ENCODE data around the gene C12orf60.

- TF ChIP-seq CTCF (IDR thresholded peaks at IDR 0.05; ENCODE audit: insufficient read depth, low read depth, low read length) (no peak), EZH2 (IDR thresholded peaks at IDR 0.05; ENCODE audit: insufficient read depth, low read length) (no peak)
Measured at GRCh38 chr12:14779834-14780233, 23.6 kb upstream of the C12orf60 start.

Data from astrocyte (in vitro differentiated cells and primary cell).